ENCODE results near the gene NMT2. TPM values are rescaled to one million over a fixed set of nuclear protein-coding genes. Genes with fewer than 3 reads are reported as not detected.

Gene NMT2
- total and polyA plus RNA-seq, 10 of the 15 experiments (the other 5 are each of a cell fraction or from before 2014, with no cell fraction given): 4.9 to 12.0 (median 9.2) TPM

GRCh38 chr10:15112657-15113056 is 55.8 kb downstream of the NMT2 start (continued):
- no peak for TF ChIP-seq BCLAF1 (IDR thresholded peaks at IDR 0.05)
- no peak for TF ChIP-seq SMAD1 (IDR thresholded peaks at IDR 0.05; ENCODE audit: low read depth, partially characterized antibody)
- no peak for TF ChIP-seq BHLHE40 (IDR thresholded peaks at IDR 0.05; ENCODE audit: borderline replicate concordance in 1 of 2, low read depth in 2 of 2, low read length in 1 of 2)
- TF ChIP-seq SMARCA5 (IDR thresholded peaks at IDR 0.05): no peak
- no peak for TF ChIP-seq CEBPB (IDR thresholded peaks at IDR 0.05; ENCODE audit: borderline replicate concordance in 1 of 2, low read depth in 2 of 2, low read length in 2 of 2)
- no peak for TF ChIP-seq TARDBP (IDR thresholded peaks at IDR 0.05; ENCODE audit: borderline replicate concordance)

- TF ChIP-seq TBL1XR1 (IDR thresholded peaks at IDR 0.05; ENCODE audit: low read depth, low read length) (0 out of 2 replicates have a peak, but pooled peaks have one; percentile 20), IRF4 (IDR thresholded peaks at IDR 0.05; ENCODE audit: low read depth, low read length) (0 out of 2 replicates have a peak, but pooled peaks have one; percentile 26), IKZF2 (IDR thresholded peaks at IDR 0.05) (peak; percentile 33 to 42; a peak in 1 of 4 replicates), RB1 (IDR thresholded peaks at IDR 0.05; ENCODE audit: borderline replicate concordance) (peak; percentile 80; the same call in 1 of the 2 replicates), CTCF (IDR thresholded peaks at IDR 0.05 in 2 of 3, conservative IDR thresholded peaks at IDR 0.05 in 1 of 3; ENCODE audit: control insufficient read depth in 2 of 3, extremely low read depth in 1 of 3, insufficient read depth in 1 of 3, low read depth in 3 of 3, low read length in 3 of 3) (peak; percentile 90 to 95 (median 93)), POLR2AphosphoS5 (IDR thresholded peaks at IDR 0.05; ENCODE audit: low read length) (no peak), IKZF1 (conservative IDR thresholded peaks at IDR 0.05) (peak; percentile 50; the same call in 1 of the 2 replicates), POLR2A (IDR thresholded peaks at IDR 0.05; ENCODE audit: low read depth, low read length) (no peak), SREBF2 (IDR thresholded peaks at IDR 0.05; ENCODE audit: low read length) (no peak), SMC3 (IDR thresholded peaks at IDR 0.05; ENCODE audit: borderline replicate concordance, low read length) (peak; percentile 89), YY1 (IDR thresholded peaks at IDR 0.05; ENCODE audit: low read depth, low read length) (0 out of 2 replicates have a peak, but pooled peaks have one; percentile 31), RAD21 (IDR thresholded peaks at IDR 0.05; ENCODE audit: insufficient read depth, low read depth, low read length) (peak; percentile 91)
- Histone ChIP-seq H3K27me3 (replicated peaks in 1 of 2; ENCODE audit: control insufficient read depth in 2 of 2, insufficient read depth in 2 of 2, low read length in 1 of 2) (no peaks in the 10 kb centered on the region), H3K4me2 (ENCODE audit: control insufficient read depth, insufficient read depth) (no peak overlapping the region), H3K4me3 (no peak overlapping the region), H2AFZ (ENCODE audit: control insufficient read depth, low read depth, low read length) (no peak overlapping the region), H3K79me2 (ENCODE audit: control insufficient read depth, insufficient read depth, low read length) (no peaks in the 10 kb centered on the region; the same call in 1 of the 2 replicates), H3K4me1 (ENCODE audit: control insufficient read depth, insufficient read depth, low read length) (no peaks in the 10 kb centered on the region), H3K9ac (ENCODE audit: control insufficient read depth, insufficient read depth, low read length) (no peak overlapping the region), H3K9me3 (replicated peaks; ENCODE audit: control insufficient read depth, insufficient read depth, low read length) (no peaks in the 10 kb centered on the region), H3K36me3 (ENCODE audit: control insufficient read depth in 2 of 2, insufficient read depth in 2 of 2, low read length in 1 of 2) (peaks cover 2 to 8% of the 10 kb centered on the region in 2 experiments; a peak in 3 of 4 replicates), H4K20me1 (ENCODE audit: control insufficient read depth, insufficient read depth) (no peaks in the 10 kb centered on the region), H3K27ac (ENCODE audit: control insufficient read depth, insufficient read depth) (no peak overlapping the region)
- ChIA-PET RAD21 (ENCODE audit: unreplicated experiment) (interaction anchor here (0.6 to 1.3 kb wide), 8 partner anchors 15 to 906 kb away, joined by 3 to 6 read pairs (median 3); partner anchors contain the start of gene NMT2), POLR2A (interaction anchor here (0.6 kb wide), 1 partner anchor 8 kb away, joined by 6 read pairs; no protein-coding TSS in a partner anchor), CTCF (interaction anchor here (0.6 to 4.2 kb wide), 20 partner anchors 9 to 909 kb away, joined by 3 to 38 read pairs (median 3); partner anchors contain the start of genes NMT2 and RPP38), SMC1A (ENCODE audit: uncharacterized antibody, unreplicated experiment) (interaction anchor here (0.7 to 2.6 kb wide), 10 partner anchors 8 to 206 kb away, joined by 3 to 19 read pairs (median 4); partner anchors contain the start of gene NMT2)
- FAIRE-seq (peak; percentile 61), ATAC-seq (peak; percentile 99), DNase-seq (ENCODE audit: low read depth, low spot score) (peak; percentile 26)
- BruUV-seq (replicated peaks): no TSS peak
- in situ Hi-C loops (cut with MboI): no loop called here
- intact Hi-C loops (cut with micrococcal nuclease; ENCODE audit: unreplicated experiment): loop anchor here (1.0 to 10.0 kb wide), 3 partner anchors 115 to 609 kb away; no protein-coding TSS in a partner anchor
- 37% methylated on average over 8 of the region's 8 CpGs for WGBS (ENCODE audit: insufficient coverage, insufficient replicate concordance, low lambda C conversion rate, missing lambda C conversion rate)
Observed at GRCh38 chr10:15106352-15107013, 62.0 kb downstream of the NMT2 start.

Measured in GM12878 (cell line).